OCI-LY1 (cell line): ENCODE results near the gene NDUFA12.

Experiments
- H2AFZ ChIP-seq: fragments of 200-600 bp; sonication (generic), shearing (Covaris generic); 2 replicates; pipeline ENCODE4 v1.6.0; 2014; ENCODE audit warnings: antibody characterized with exemption, mild to moderate bottlenecking, low read length
- H3F3A ChIP-seq: fragments of 200-600 bp; sonication (generic), shearing (Covaris generic); 2 replicates; pipeline ENCODE4 v1.6.0; 2014; ENCODE audit warnings: mild to moderate bottlenecking, antibody characterized with exemption, low read length, moderate library complexity; ENCODE audit not compliant: insufficient read depth
- H3K27ac ChIP-seq: fragments of 200-600 bp; sonication (generic); 2 replicates; pipeline ENCODE4 v1.5.1; 2014; ENCODE audit warnings: low read length, mixed run types, mild to moderate bottlenecking, low read depth; ENCODE audit not compliant: poor library complexity, severe bottlenecking
- H3K27me3 ChIP-seq: fragments of 200-600 bp; sonication (generic); 2 replicates; pipeline ENCODE4 v1.6.0; 2014; ENCODE audit warnings: antibody characterized with exemption, mild to moderate bottlenecking, low read length, moderate library complexity; ENCODE audit not compliant: insufficient read depth
- H3K36me3 ChIP-seq: fragments of 200-600 bp; sonication (generic); 2 replicates; pipeline ENCODE4 v1.6.1; 2014; ENCODE audit warnings: mild to moderate bottlenecking, antibody characterized with exemption, low read length, moderate library complexity, mixed read lengths; ENCODE audit not compliant: insufficient read depth
- H3K4me1 ChIP-seq: fragments of 200-600 bp; sonication (generic); 2 replicates; pipeline ENCODE4 v1.5.1; 2014; ENCODE audit warnings: mild to moderate bottlenecking, low read length, moderate library complexity; ENCODE audit not compliant: insufficient read depth, severe bottlenecking
- H3K4me2 ChIP-seq: fragments of 200-600 bp; sonication (generic), shearing (Covaris generic); 2 replicates; pipeline ENCODE4 v1.6.1; 2014; ENCODE audit warnings: low read length
- H3K4me3 ChIP-seq: fragments of 200-600 bp; sonication (generic); 2 replicates; pipeline ENCODE4 v1.5.1; 2014; ENCODE audit warnings: low read length, low read depth, mild to moderate bottlenecking, mixed read lengths; ENCODE audit not compliant: poor library complexity, severe bottlenecking
- H3K79me2 ChIP-seq: fragments of 200-600 bp; shearing (Covaris generic); 2 replicates; pipeline ENCODE4 v1.6.1; 2016; ENCODE audit warnings: mixed run types, low read length, mixed read lengths; ENCODE audit not compliant: insufficient read depth
- H3K9ac ChIP-seq: fragments of 200-600 bp; sonication (generic), shearing (Covaris generic); 2 replicates; pipeline ENCODE4 v1.6.1; 2014; ENCODE audit warnings: mild to moderate bottlenecking, low read length, mixed read lengths
- H3K9me2 ChIP-seq: fragments of 200-600 bp; sonication (generic), shearing (Covaris generic); 2 replicates; pipeline ENCODE4 v1.6.1; 2014; ENCODE audit warnings: low read depth, mild to moderate bottlenecking, low read length, mixed read lengths
- H3K9me3 ChIP-seq: fragments of 200-600 bp; shearing (Covaris generic); 2 replicates; pipeline ENCODE4 v1.6.1; 2014; ENCODE audit warnings: low read length, mixed read lengths
- H4K20me1 ChIP-seq: fragments of 200-600 bp; sonication (generic), shearing (Covaris generic); 2 replicates; pipeline ENCODE4 v1.6.0; 2016; ENCODE audit warnings: mild to moderate bottlenecking, low read length; ENCODE audit not compliant: insufficient read depth
- CTCF ChIP-seq: fragments of 200-600 bp; sonication (generic), shearing (Covaris generic); IDR thresholded peaks from 2 replicates; pipeline ENCODE4 v1.5.1; 2017; ENCODE audit warnings: mild to moderate bottlenecking, antibody characterized with exemption, low read length, moderate library complexity, mixed read lengths
- EZH2 ChIP-seq: fragments of 200-600 bp; sonication (generic), shearing (Covaris generic); IDR thresholded peaks from 2 replicates; pipeline ENCODE4 v1.8.0; 2017; ENCODE audit warnings: borderline replicate concordance, mixed run types, mild to moderate bottlenecking, antibody characterized with exemption, low read length, moderate library complexity, mixed read lengths

NDUFA12 gene

GRCh38 chr12:94970560-94970959 is 32.9 kb downstream of the NDUFA12 start:
- no peak overlapping the region for H2AFZ ChIP-seq
- H3K9me2 ChIP-seq: no peaks in the 10 kb centered on the region
- no peak overlapping the region for H3K27ac ChIP-seq
- H3K9ac ChIP-seq: no peak overlapping the region
- no peaks in the 10 kb centered on the region for H3F3A ChIP-seq
- H3K9me3 ChIP-seq: no peaks in the 10 kb centered on the region
- H3K4me1 ChIP-seq: peaks cover 19% of the 10 kb centered on the region
- no peak overlapping the region for H3K4me3 ChIP-seq
- TF ChIP-seq CTCF (no peak), EZH2 (no peak)
- H4K20me1 ChIP-seq: no peaks in the 10 kb centered on the region
- peaks cover 19% of the 10 kb centered on the region for H3K36me3 ChIP-seq
- no peaks in the 10 kb centered on the region for H3K79me2 ChIP-seq
- no peak overlapping the region for H3K4me2 ChIP-seq
- no peaks in the 10 kb centered on the region for H3K27me3 ChIP-seq

- Histone ChIP-seq H3K9me3 (no peaks in the 10 kb centered on the region), H3K9me2 (no peaks in the 10 kb centered on the region), H2AFZ (no peak overlapping the region), H3K4me1 (peaks cover 19% of the 10 kb centered on the region), H3F3A (no peaks in the 10 kb centered on the region), H3K4me3 (no peak overlapping the region), H3K4me2 (no peak overlapping the region), H3K27ac (no peak overlapping the region), H3K27me3 (no peaks in the 10 kb centered on the region), H4K20me1 (no peaks in the 10 kb centered on the region), H3K36me3 (peaks cover 17% of the 10 kb centered on the region), H3K9ac (no peak overlapping the region), H3K79me2 (no peaks in the 10 kb centered on the region)
- TF ChIP-seq CTCF (no peak), EZH2 (no peak)
Observed at GRCh38 chr12:94969424-94969823, 34.1 kb downstream of the NDUFA12 start.

GRCh38 chr12:94965982-94966630 is 37.4 kb downstream of the NDUFA12 start:
- Histone ChIP-seq H3K27ac (no peak overlapping the region), H3K9ac (no peak overlapping the region), H3K79me2 (no peaks in the 10 kb centered on the region), H3K9me3 (no peaks in the 10 kb centered on the region), H4K20me1 (no peaks in the 10 kb centered on the region), H2AFZ (no peak overlapping the region), H3K9me2 (no peaks in the 10 kb centered on the region), H3K36me3 (peaks cover 11% of the 10 kb centered on the region), H3K4me2 (no peak overlapping the region), H3K4me3 (no peak overlapping the region), H3F3A (no peaks in the 10 kb centered on the region), H3K4me1 (peaks cover 12% of the 10 kb centered on the region), H3K27me3 (no peaks in the 10 kb centered on the region)
- TF ChIP-seq CTCF: no peak
- no peak for TF ChIP-seq EZH2
